Dermis lymphatic vessel endothelial cell (primary cell): ENCODE measurements around the gene BUD31. TPM values are rescaled to one million over a fixed set of nuclear protein-coding genes. Genes with fewer than 3 reads are reported as not detected.

Source experiments
- total RNA-seq: library from RNA; depleted of rRNA; stranded (reverse); fragments of >200 nt; gene quantifications from 2 replicates; pipeline ENCODE4 v1.2.1, GENCODE V29; 2014

The BUD31 gene
- 76.5 and 82.6 TPM in 2 replicates for total RNA-seq

GRCh38 chr7:99408379-99409191 lies at the start of gene BUD31, which contains the start of gene PDAP1:
BUD31 (plus strand) TSS chr7:99408969; CDS start chr7:99411093, 2,124 bp downstream.
PDAP1 (minus strand) TSS chr7:99408597; CDS start chr7:99408548, 49 bp downstream.

GRCh38 chr7:99374111-99375064 lies 34.4 kb upstream of the BUD31 start, which contains the start of gene ARPC1B:
ARPC1B (plus strand) TSS chr7:99374730; CDS start chr7:99385715, 10,985 bp downstream.

DNA sequence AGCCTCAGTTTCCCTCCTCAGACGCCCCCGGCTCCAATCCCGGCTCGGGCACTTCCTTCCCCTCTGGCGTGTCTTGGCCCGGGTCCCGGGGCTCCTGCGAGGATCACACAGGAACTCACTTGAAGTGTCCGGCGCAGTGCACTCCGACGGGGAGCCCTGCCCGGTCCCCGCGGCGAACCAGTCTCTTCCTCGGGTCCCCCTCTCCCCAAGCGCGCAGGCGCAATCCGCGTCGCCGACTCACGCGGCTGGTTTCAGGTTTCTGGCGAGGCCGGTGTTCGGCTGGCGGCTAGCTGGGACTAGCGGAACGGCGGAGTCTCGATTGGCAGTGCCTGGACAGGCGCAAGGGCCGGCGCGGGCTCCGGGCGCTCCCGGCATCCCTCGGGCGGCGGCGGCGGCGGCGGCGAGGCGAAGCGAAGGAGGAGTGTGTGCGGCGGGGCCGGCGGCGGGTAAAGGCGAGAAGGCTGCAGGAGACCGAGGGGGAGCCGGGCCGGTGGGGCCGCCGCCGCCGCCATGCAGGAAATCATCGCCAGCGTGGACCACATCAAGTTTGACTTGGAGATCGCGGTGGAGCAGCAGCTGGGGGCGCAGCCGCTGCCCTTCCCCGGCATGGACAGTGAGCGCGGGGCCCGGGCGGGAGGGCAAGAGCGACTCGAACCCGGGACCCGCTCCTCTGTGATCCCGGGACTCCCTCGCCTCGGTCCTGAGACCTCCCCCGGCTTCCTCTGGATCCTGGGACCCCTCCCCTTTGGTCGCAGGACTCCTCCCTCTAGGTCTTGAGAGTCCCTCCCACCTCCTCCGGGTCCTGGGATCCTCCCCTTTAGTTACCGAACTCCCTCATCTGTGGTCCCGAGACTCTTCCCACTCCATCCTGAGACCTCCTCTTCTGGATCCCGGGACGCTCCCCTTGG lies 30.1 kb downstream of the BUD31 start, which contains the start of the genes CPSF4 and PTCD1:
CPSF4 (plus strand) TSS at position 371 of the 908 bp plus-strand sequence; CDS start at position 511, 140 bp downstream.
PTCD1 (minus strand) TSS at position 226 of the 908 bp plus-strand sequence. CDS start 3,556 bp downstream, outside the sequence.

Other genes with a start within 250 kb of the BUD31 start
- gene KPNA7, start 200.9 kb upstream of the BUD31 start, total RNA-seq, result not detected in 2 replicates
- gene MYH16, start 136.1 kb upstream of the BUD31 start, total RNA-seq, result not detected in 2 replicates
- gene ARPC1A, start 83.1 kb upstream of the BUD31 start, total RNA-seq, result 153 and 156 TPM in 2 replicates
- 412 and 414 TPM in 2 replicates for gene ARPC1B, start 34.2 kb upstream of the BUD31 start, total RNA-seq
- 17.0 and 22.3 TPM in 2 replicates for gene PDAP1, start 372 bp upstream of the BUD31 start, total RNA-seq
- gene PTCD1, start 29.8 kb downstream of the BUD31 start, total RNA-seq, result 3.6 and 4.8 TPM in 2 replicates
- 18.2 and 19.4 TPM in 2 replicates for gene CPSF4, start 30.0 kb downstream of the BUD31 start, total RNA-seq
- 253 and 305 TPM in 2 replicates for gene ATP5MF, start 57.2 kb downstream of the BUD31 start, total RNA-seq
- gene ZNF789, start 63.9 kb downstream of the BUD31 start, total RNA-seq, result 4.2 and 5.2 TPM in 2 replicates
- 29.7 and 33.4 TPM in 2 replicates for gene ZNF394, start 91.3 kb downstream of the BUD31 start, total RNA-seq
- gene ZKSCAN5, start 95.7 kb downstream of the BUD31 start, total RNA-seq, result 7.3 and 9.5 TPM in 2 replicates
- gene FAM200A, start 143.1 kb downstream of the BUD31 start, total RNA-seq, result 4.3 and 6.2 TPM in 2 replicates
- gene ZNF655, start 149.7 kb downstream of the BUD31 start, total RNA-seq, result 6.0 and 8.3 TPM in 2 replicates
- 0.11 TPM in 1 of 2 replicates, not detected in the other for gene TMEM225B, start 189.3 kb downstream of the BUD31 start, total RNA-seq
- 9.9 and 12.0 TPM in 2 replicates for gene ZSCAN25, start 208.0 kb downstream of the BUD31 start, total RNA-seq